HUES64 (cell line): ENCODE data around the gene CASK.
"Not testable (repeated sequence)": the region's sequence is repeated elsewhere in the genome, so short reads cannot be mapped to it uniquely, and the experiment has no call there.

ENCODE experiments used
- H3K27ac ChIP-seq: 2 replicates; pipeline ENCODE4 v1.7.0; 2013; ENCODE audit warnings: low read depth, low read length, inconsistent platforms
- H3K27me3 ChIP-seq: 2 replicates; pipeline ENCODE4 v1.6.1; 2013; ENCODE audit warnings: mild to moderate bottlenecking, low read length; ENCODE audit not compliant: insufficient read depth
- H3K36me3 ChIP-seq: 2 replicates; pipeline ENCODE4 v1.6.1; 2013; ENCODE audit warnings: mild to moderate bottlenecking, low read length; ENCODE audit not compliant: insufficient read depth
- H3K4me1 ChIP-seq: 2 replicates; pipeline ENCODE4 v1.6.1; 2013; ENCODE audit warnings: mild to moderate bottlenecking, low read length, moderate library complexity; ENCODE audit not compliant: insufficient read depth
- H3K4me3 ChIP-seq: 2 replicates; pipeline ENCODE4 v1.5.1; 2013; ENCODE audit warnings: mild to moderate bottlenecking, low read length, moderate library complexity
- H3K9ac ChIP-seq: 2 replicates; pipeline ENCODE4 v1.6.1; 2013; ENCODE audit warnings: mild to moderate bottlenecking, low read depth, low read length
- H3K9me3 ChIP-seq: 2 replicates; pipeline ENCODE4 v1.6.1; 2013; ENCODE audit warnings: low read depth, low read length; ENCODE audit not compliant: insufficient read depth
- WGBS: fragments of 150-250, 120-280 bp; methylation state at CpG from one replicate; pipeline ENCODE4 v1.1.7; 2013; ENCODE audit warnings: missing lambda C conversion rate; 5-methylcytosine and 5-hydroxymethylcytosine counted together

The CASK gene

DNA sequence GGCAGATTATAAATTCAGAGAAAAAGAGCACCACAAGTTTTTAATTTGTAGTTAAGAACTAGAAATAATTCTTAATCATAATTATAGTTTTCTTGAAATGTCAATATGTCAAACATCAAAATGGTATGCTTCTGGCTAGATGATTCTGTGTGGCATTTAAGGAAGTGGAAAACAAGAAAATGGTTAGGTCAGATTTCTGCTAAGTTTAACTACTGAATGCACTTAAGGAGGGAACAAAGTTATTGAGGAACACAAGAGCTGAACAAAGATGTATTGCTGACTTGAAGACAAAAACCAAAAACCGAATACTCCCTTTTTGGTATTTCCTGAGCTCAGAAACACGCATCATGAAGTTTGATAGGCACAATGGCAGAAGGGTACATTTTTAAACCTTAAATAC, 293.3 kb downstream of the CASK start:
- H3K4me3 ChIP-seq: no peak overlapping the region
- H3K4me1 ChIP-seq: 0 out of 2 replicates have a peak, but pooled peaks cover 5% of the 10 kb centered on the region
- no peaks in the 10 kb centered on the region for H3K27me3 ChIP-seq
- 94% methylated on average over 1 of the region's 2 CpGs for WGBS
- H3K9me3 ChIP-seq: no peaks in the 10 kb centered on the region
- H3K9ac ChIP-seq: no peak overlapping the region
- H3K36me3 ChIP-seq: peaks cover 9% of the 10 kb centered on the region
- H3K27ac ChIP-seq: no peak overlapping the region

DNA sequence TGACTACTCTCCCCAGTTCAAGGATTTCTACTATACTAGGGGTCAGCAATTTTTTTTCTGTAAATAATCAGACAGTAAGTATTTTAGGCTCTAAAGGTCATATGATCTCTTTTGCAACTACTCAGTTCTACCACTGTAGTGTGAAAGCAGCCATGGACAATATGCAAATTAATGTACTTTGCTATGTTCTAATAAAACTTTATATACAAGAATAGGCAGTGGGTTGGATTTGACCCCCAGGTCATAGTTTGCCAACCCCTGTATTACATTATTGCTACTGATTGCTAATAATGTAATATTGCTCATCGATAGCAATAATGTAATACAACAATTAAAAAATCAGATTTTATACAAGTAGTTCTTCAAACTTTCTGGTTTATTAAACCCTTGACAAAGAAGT, 293.8 kb downstream of the CASK start:
- WGBS: no CpG with 5 or more reads among the region's 1 CpG
- H3K4me3 ChIP-seq: no peak overlapping the region

DNA sequence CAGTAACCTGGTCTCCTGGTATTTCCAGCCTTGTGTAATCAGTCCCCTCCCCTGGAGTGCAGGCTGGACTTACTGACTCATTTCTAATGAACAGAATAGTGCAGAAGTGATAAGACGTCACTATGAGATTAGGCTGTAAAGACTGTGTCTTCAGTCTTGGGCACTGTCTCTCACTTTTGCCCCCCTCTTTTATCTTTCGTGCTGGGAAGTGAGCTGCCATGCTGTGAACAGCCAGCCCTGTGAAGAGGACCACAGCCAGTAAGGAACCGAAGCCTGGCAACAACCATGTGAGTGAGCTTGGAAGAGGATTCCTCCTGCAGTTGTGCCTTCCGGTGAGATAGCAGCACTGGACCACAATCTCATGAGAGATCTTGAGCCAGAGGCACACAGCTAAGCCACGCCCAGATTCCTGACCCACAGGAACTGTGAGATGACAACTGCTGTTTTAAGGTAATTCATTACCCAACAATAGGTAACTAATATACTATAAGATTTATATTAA, 302.1 kb downstream of the CASK start:
- H3K9ac ChIP-seq: no peak overlapping the region
- WGBS: 60% methylated on average over 5 of the region's 5 CpGs
- peaks cover 8% of the 10 kb centered on the region for H3K36me3 ChIP-seq

More for the DNA sequence above, 293.8 kb downstream of the CASK start:
- H3K27ac ChIP-seq: no peak overlapping the region
- H3K27me3 ChIP-seq: no peaks in the 10 kb centered on the region
- no peak overlapping the region for H3K9ac ChIP-seq
- no peaks in the 10 kb centered on the region for H3K9me3 ChIP-seq
- no peaks in the 10 kb centered on the region for H3K4me1 ChIP-seq
- H3K36me3 ChIP-seq: peaks cover 12% of the 10 kb centered on the region

DNA sequence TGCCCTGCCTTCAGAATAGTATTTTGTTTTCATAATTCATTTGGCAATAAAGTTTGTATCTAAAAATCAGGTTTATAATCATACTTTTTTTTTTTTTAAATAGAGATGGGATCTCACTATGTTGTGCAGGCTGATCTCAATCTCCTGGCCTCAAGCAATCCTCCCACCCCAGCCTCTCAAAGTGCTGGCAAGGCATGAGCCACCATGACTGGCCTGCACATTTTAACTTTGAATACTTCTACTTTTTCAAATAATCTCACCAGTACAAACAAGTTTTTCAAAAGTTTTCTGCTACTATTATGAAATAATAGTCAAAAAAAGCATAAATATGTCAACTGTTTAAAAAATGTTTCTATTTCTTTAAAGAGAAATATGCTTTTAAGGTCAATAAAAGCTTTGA, 304.1 kb downstream of the CASK start:
- no peak overlapping the region for H3K27ac ChIP-seq
- H3K4me3 ChIP-seq: no peak overlapping the region
- H3K9ac ChIP-seq: no peak overlapping the region
- peaks cover 10% of the 10 kb centered on the region for H3K4me1 ChIP-seq
- H3K36me3 ChIP-seq: no peaks in the 10 kb centered on the region
- H3K9me3 ChIP-seq: no peaks in the 10 kb centered on the region
- H3K27me3 ChIP-seq: no peaks in the 10 kb centered on the region

More for the DNA sequence above, 302.1 kb downstream of the CASK start:
- no peaks in the 10 kb centered on the region for H3K9me3 ChIP-seq
- H3K27ac ChIP-seq: no peak overlapping the region
- no peaks in the 10 kb centered on the region for H3K27me3 ChIP-seq
- H3K4me3 ChIP-seq: no peak overlapping the region
- H3K4me1 ChIP-seq: peaks cover 10% of the 10 kb centered on the region

DNA sequence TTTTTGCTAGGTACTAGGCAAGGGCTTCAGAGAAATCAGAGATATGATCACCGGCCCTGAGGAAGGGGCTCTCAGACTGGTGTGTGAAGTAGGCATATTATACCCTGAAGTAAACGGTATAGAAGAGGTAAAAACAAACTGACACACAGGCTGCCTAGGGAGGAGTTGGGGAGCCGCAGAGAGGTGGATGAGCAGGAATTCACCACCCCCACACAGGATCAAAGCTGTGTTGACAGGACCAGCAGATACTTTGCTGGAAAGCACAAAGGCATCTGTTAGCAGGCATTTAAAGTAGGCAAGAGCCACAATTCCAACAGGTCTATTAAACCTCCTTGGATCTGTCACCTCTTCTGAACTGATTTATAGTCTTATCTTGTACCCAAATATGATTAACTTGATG, 306.4 kb downstream of the CASK start:
- no peaks in the 10 kb centered on the region for H3K27me3 ChIP-seq

DNA sequence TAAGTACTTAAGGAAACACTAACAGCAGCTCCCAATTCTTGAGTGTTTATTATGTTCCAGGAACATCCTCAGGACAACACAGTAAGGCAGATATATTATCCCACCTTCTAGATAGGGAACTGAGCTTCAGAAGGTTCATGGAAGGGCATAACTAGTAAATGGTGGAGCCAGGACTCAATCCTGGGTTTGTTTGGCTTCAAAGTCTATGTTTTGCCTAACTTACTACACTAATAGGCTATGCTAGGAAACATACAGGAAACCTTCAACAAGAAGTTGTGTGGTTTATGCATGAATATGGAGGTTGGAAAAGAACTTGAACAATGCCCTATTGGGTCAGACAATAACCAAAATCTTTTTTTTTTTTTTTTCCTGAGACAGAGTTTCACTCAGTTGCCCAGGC, 307.1 kb downstream of the CASK start:
- Histone ChIP-seq H3K27ac (no peak overlapping the region), H3K4me3 (no peak overlapping the region), H3K9ac (no peak overlapping the region), H3K9me3 (no peaks in the 10 kb centered on the region), H3K4me1 (peaks cover 6% of the 10 kb centered on the region), H3K27me3 (no peaks in the 10 kb centered on the region), H3K36me3 (no peaks in the 10 kb centered on the region)

More for the DNA sequence above, 306.4 kb downstream of the CASK start:
- H3K27ac ChIP-seq: no peak overlapping the region
- no peak overlapping the region for H3K4me3 ChIP-seq
- no peaks in the 10 kb centered on the region for H3K36me3 ChIP-seq
- H3K9ac ChIP-seq: no peak overlapping the region
- 59% methylated on average over 3 of the region's 3 CpGs for WGBS
- no peaks in the 10 kb centered on the region for H3K9me3 ChIP-seq
- peaks cover 10% of the 10 kb centered on the region for H3K4me1 ChIP-seq

DNA sequence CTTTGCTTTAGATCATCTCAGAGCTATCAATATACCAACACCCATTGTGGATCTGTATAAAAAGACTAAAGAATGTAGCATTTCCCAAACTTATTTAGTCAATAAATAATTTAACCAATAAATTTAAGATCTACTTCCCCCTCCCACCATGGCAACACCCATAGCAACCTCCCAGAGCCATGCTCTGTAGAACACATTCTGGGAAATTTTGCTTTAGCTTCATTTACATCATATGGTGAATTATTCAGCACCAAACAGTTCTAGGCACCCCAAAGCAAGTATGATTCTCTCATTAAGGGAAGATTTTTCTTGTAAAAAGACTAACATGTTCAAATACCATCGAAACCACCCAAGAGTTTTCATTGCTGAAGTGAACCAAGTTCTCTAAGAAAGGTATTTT, 315.1 kb downstream of the CASK start:
- Histone ChIP-seq H3K36me3 (no peaks in the 10 kb centered on the region), H3K9me3 (no peaks in the 10 kb centered on the region), H3K27me3 (no peaks in the 10 kb centered on the region), H3K4me1 (peaks cover 16% of the 10 kb centered on the region), H3K27ac (no peak overlapping the region), H3K4me3 (no peak overlapping the region), H3K9ac (no peak overlapping the region)
- 100% methylated on average over 1 of the region's 1 CpG for WGBS

DNA sequence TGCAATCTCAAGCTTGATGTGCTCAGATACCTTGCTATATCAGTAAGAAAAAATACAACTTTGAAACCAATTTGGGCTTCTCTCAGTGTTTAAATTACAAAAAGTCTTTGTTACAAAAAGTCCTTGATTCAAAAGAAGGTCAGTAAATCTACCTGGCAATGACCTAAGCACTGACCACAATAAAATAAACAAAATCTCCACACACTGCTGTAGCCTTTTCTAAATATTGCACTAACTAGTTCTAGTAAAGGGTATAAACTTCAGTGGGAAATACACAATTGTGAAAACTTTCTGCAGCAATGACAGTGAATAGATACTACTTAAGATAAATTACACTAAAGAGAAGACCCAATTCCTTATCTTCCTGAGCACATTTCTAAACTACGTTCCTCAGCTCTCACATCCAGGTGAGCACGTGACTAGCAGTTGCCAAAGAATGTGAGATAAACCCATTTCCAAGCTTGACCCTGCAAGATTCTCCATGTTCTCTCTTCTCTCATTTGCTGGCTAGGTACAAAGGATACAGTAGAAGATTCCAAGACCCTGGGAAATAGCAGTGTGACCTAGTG, 316.0 kb downstream of the CASK start:
- no peak overlapping the region for H3K9ac ChIP-seq

DNA sequence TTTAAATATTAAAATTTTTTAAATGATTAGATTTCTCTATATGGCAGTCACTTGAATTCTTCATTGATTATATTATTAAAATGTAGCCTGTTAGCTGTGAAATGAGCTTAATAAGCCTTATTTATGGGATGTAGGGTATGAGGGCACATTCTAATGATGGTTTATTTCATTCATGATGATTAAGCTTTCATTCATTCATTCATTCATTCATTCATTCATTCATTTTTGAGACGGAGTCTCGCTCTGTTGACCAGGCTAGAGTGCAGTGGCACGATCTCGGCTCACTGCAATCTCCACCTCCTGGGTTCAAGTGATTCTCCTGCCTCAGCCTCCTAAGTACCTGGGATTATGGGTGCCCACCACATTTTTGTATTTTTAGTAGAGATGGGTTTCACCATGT, 317.3 kb downstream of the CASK start:
- peaks cover 29% of the 10 kb centered on the region for H3K4me1 ChIP-seq
- not testable (repeated sequence) for H3K4me3 ChIP-seq

More for the DNA sequence above, 316.0 kb downstream of the CASK start:
- Histone ChIP-seq H3K36me3 (no peaks in the 10 kb centered on the region), H3K27ac (no peak overlapping the region), H3K4me1 (peaks cover 25% of the 10 kb centered on the region), H3K4me3 (no peak overlapping the region), H3K9me3 (no peaks in the 10 kb centered on the region), H3K27me3 (no peaks in the 10 kb centered on the region)
- 83% methylated on average over 2 of the region's 2 CpGs for WGBS

DNA sequence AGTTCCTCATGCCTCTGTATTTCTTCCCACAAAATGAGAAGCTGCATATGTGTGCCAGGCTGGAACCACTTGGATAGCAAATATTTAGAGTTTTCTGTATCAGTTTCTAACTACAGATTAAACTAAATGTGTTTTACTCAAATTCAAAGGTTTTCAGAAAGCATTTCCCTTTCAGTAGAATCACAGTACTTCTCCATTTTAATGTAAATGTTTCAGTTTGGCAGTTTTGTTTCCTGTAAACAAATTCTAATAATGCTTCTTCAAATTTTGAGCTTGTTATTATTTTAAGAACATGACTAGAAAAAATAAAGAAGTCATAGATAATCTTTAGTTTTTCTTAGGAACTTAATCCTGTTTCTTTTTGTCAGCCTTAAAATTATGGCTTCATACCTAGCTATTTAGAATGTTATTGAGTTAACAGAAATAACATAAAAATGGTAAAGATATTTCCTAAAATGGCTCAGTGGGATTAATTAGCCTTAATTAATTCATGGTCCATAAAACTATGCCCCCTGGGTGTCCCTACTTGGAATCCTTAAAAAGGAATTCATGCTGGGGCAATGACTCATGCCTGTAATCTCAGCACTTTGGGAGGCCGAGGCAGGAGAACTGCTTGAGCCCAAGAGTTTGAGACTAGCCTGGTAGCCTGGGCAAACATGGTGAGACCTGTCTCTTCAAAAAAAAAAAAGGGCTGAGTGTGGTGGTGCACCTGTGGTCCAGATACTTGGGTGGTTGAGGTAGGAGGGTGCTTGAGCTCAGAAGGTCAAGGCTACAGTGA, 318.4 kb downstream of the CASK start:
- Histone ChIP-seq H3K9me3 (no peaks in the 10 kb centered on the region), H3K4me1 (peaks cover 36% of the 10 kb centered on the region), H3K36me3 (no peaks in the 10 kb centered on the region), H3K9ac (peak overlapping the region; percentile 30; the same call in 1 of the 2 replicates), H3K27me3 (no peaks in the 10 kb centered on the region), H3K4me3 (no peak overlapping the region), H3K27ac (peak overlapping the region; percentile 80)
- 41% methylated on average over 1 of the region's 1 CpG for WGBS

More for the DNA sequence above, 317.3 kb downstream of the CASK start:
- WGBS: 100% methylated on average over 4 of the region's 4 CpGs
- H3K27ac ChIP-seq, H3K36me3 ChIP-seq, H3K9ac ChIP-seq, H3K9me3 ChIP-seq, H3K27me3 ChIP-seq: not testable (repeated sequence)

DNA sequence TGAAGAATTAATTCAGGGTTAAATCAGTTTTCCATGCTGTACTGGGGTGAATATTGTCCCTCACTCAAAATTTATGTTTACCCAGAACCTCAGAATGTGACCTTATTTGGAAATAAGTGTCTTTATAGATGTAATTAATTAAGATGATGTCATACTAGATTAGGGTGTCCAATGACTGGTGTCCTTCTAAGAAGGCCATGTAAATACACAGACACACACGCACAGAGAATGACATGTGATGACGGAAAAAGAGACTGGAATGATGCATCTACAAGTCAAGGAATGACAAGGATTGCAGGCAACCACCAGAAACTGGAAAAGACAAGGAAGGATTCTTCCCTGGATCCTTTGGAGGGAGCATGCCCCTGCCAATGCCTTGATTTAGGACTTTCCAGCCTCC, 319.2 kb downstream of the CASK start:
- peak overlapping the region; percentile 80 for H3K27ac ChIP-seq
- no peaks in the 10 kb centered on the region for H3K36me3 ChIP-seq
- H3K9me3 ChIP-seq: no peaks in the 10 kb centered on the region
- H3K27me3 ChIP-seq: no peaks in the 10 kb centered on the region
- peak overlapping the region; percentile 30; the same call in 1 of the 2 replicates for H3K9ac ChIP-seq
- WGBS: 97% methylated on average over 2 of the region's 2 CpGs
- peaks cover 39% of the 10 kb centered on the region for H3K4me1 ChIP-seq
- no peak overlapping the region for H3K4me3 ChIP-seq
